ENCODE measurements around the gene LRRC1.

Gene LRRC1

GRCh38 chr6:53937461-53937860, 142.7 kb downstream of the LRRC1 start:
- Histone ChIP-seq H2BK5ac (ENCODE audit: low read depth, low read length, poor library complexity, severe bottlenecking) (no peak overlapping the region), H3K4me1 (ENCODE audit: control insufficient read depth, insufficient read depth, low read depth, low read length) (no peaks in the 10 kb centered on the region), H3K4ac (ENCODE audit: low read depth in 1 of 2, low read length in 2 of 2) (no peak overlapping the region), H2BK15ac (ENCODE audit: low read depth, poor library complexity, severe bottlenecking) (no peak overlapping the region), H2AFZ (ENCODE audit: low read depth, low read length) (no peak overlapping the region), H3K79me1 (replicated peaks; ENCODE audit: low read length, poor library complexity, severe bottlenecking) (no peaks in the 10 kb centered on the region), H3K4me3 (ENCODE audit: insufficient read depth in 1 of 2, low read depth in 1 of 2, low read length in 2 of 2) (no peak overlapping the region), H2BK12ac (ENCODE audit: low read length in 2 of 2) (no peak overlapping the region), H3K9me3 (ENCODE audit: control insufficient read depth, low read length) (no peaks in the 10 kb centered on the region), H3K18ac (ENCODE audit: low read depth in 1 of 2, low read length in 2 of 2) (no peak overlapping the region), H3K27ac (ENCODE audit: low read length, poor library complexity, severe bottlenecking) (no peak overlapping the region), H2AK5ac (ENCODE audit: low read length, severe bottlenecking) (no peak overlapping the region), H4K8ac (ENCODE audit: low read length) (no peak overlapping the region), H3K9ac (ENCODE audit: low read length) (no peak overlapping the region), H3K36me3 (ENCODE audit: control insufficient read depth in 1 of 2, insufficient read depth in 2 of 2, low read depth in 1 of 2, low read length in 2 of 2) (no peaks in the 10 kb centered on the region), H3K4me2 (ENCODE audit: low read length, poor library complexity, severe bottlenecking) (no peak overlapping the region), H3K27me3 (ENCODE audit: control insufficient read depth in 1 of 2, insufficient read depth in 1 of 2, low read length in 2 of 2) (peaks cover 0 to 29% of the 10 kb centered on the region in 2 experiments), H3K23ac (ENCODE audit: low read length in 2 of 2) (no peak overlapping the region), H4K91ac (ENCODE audit: low read length) (no peak overlapping the region), H3K14ac (ENCODE audit: low read length in 2 of 2) (no peak overlapping the region), H2BK120ac (ENCODE audit: low read depth, low read length) (no peak overlapping the region)
- WGBS = 94% methylated on average over 3 of the region's 4 CpGs
- no peak for DNase-seq

- Histone ChIP-seq H3K4ac (ENCODE audit: low read depth in 1 of 2, low read length in 2 of 2) (no peak overlapping the region), H2AFZ (ENCODE audit: low read depth, low read length) (no peak overlapping the region), H3K9me3 (ENCODE audit: control insufficient read depth, low read length) (no peaks in the 10 kb centered on the region), H3K4me3 (ENCODE audit: insufficient read depth in 1 of 2, low read depth in 1 of 2, low read length in 2 of 2) (no peak overlapping the region), H3K27me3 (ENCODE audit: control insufficient read depth in 1 of 2, insufficient read depth in 1 of 2, low read length in 2 of 2) (peaks cover 0 to 42% of the 10 kb centered on the region in 2 experiments), H2AK5ac (ENCODE audit: low read length, severe bottlenecking) (no peak overlapping the region), H3K36me3 (ENCODE audit: control insufficient read depth in 1 of 2, insufficient read depth in 2 of 2, low read depth in 1 of 2, low read length in 2 of 2) (no peaks in the 10 kb centered on the region), H2BK120ac (ENCODE audit: low read depth, low read length) (no peak overlapping the region), H2BK15ac (ENCODE audit: low read depth, poor library complexity, severe bottlenecking) (no peak overlapping the region), H3K79me1 (replicated peaks; ENCODE audit: low read length, poor library complexity, severe bottlenecking) (no peaks in the 10 kb centered on the region), H2BK5ac (ENCODE audit: low read depth, low read length, poor library complexity, severe bottlenecking) (no peak overlapping the region), H2BK12ac (ENCODE audit: low read length in 2 of 2) (no peak overlapping the region), H4K91ac (ENCODE audit: low read length) (no peak overlapping the region), H3K9ac (ENCODE audit: low read length) (no peak overlapping the region), H4K8ac (ENCODE audit: low read length) (no peak overlapping the region), H3K4me1 (ENCODE audit: control insufficient read depth, insufficient read depth, low read depth, low read length) (no peaks in the 10 kb centered on the region), H3K27ac (ENCODE audit: low read length, poor library complexity, severe bottlenecking) (no peak overlapping the region), H3K4me2 (ENCODE audit: low read length, poor library complexity, severe bottlenecking) (no peak overlapping the region), H3K23ac (ENCODE audit: low read length in 2 of 2) (no peak overlapping the region), H3K14ac (ENCODE audit: low read length in 2 of 2) (no peak overlapping the region), H3K18ac (ENCODE audit: low read depth in 1 of 2, low read length in 2 of 2) (no peak overlapping the region)
- DNase-seq = no peak
- no CpG with 5 or more reads among the region's 1 CpG for WGBS
Measured at GRCh38 chr6:53938810-53939209, 144.0 kb downstream of the LRRC1 start.

GRCh38 chr6:53939830-53940229, 145.0 kb downstream of the LRRC1 start:
- no peaks in the 10 kb centered on the region for H3K4me1 ChIP-seq (ENCODE audit: control insufficient read depth, insufficient read depth, low read depth, low read length)
- H3K4ac ChIP-seq (ENCODE audit: low read depth in 1 of 2, low read length in 2 of 2) = no peak overlapping the region
- no peak for DNase-seq
- peaks cover 0 to 49% of the 10 kb centered on the region in 2 experiments for H3K27me3 ChIP-seq (ENCODE audit: control insufficient read depth in 1 of 2, insufficient read depth in 1 of 2, low read length in 2 of 2)
- WGBS = 90% methylated on average over 3 of the region's 3 CpGs
- H2AK5ac ChIP-seq (ENCODE audit: low read length, severe bottlenecking) = no peak overlapping the region
- no peaks in the 10 kb centered on the region for H3K79me1 ChIP-seq (replicated peaks; ENCODE audit: low read length, poor library complexity, severe bottlenecking)
- no peak overlapping the region for H4K91ac ChIP-seq (ENCODE audit: low read length)
- no peak overlapping the region for H2AFZ ChIP-seq (ENCODE audit: low read depth, low read length)
- H3K4me3 ChIP-seq (ENCODE audit: insufficient read depth in 1 of 2, low read depth in 1 of 2, low read length in 2 of 2) = no peak overlapping the region
- H3K9ac ChIP-seq (ENCODE audit: low read length) = no peak overlapping the region
- no peak overlapping the region for H2BK5ac ChIP-seq (ENCODE audit: low read depth, low read length, poor library complexity, severe bottlenecking)
- H4K8ac ChIP-seq (ENCODE audit: low read length) = no peak overlapping the region
- H3K36me3 ChIP-seq (ENCODE audit: control insufficient read depth in 1 of 2, insufficient read depth in 2 of 2, low read depth in 1 of 2, low read length in 2 of 2) = no peaks in the 10 kb centered on the region
- H3K18ac ChIP-seq (ENCODE audit: low read depth in 1 of 2, low read length in 2 of 2) = no peak overlapping the region
- no peak overlapping the region for H3K27ac ChIP-seq (ENCODE audit: low read length, poor library complexity, severe bottlenecking)
- H2BK120ac ChIP-seq (ENCODE audit: low read depth, low read length) = no peak overlapping the region
- H3K23ac ChIP-seq (ENCODE audit: low read length in 2 of 2) = no peak overlapping the region
- H3K4me2 ChIP-seq (ENCODE audit: low read length, poor library complexity, severe bottlenecking) = no peak overlapping the region
- H3K9me3 ChIP-seq (ENCODE audit: control insufficient read depth, low read length) = no peaks in the 10 kb centered on the region
- no peak overlapping the region for H2BK15ac ChIP-seq (ENCODE audit: low read depth, poor library complexity, severe bottlenecking)
- H2BK12ac ChIP-seq (ENCODE audit: low read length in 2 of 2) = no peak overlapping the region
- no peak overlapping the region for H3K14ac ChIP-seq (ENCODE audit: low read length in 2 of 2)

- Histone ChIP-seq H3K14ac (ENCODE audit: low read length in 2 of 2) (no peak overlapping the region), H3K36me3 (ENCODE audit: control insufficient read depth in 1 of 2, insufficient read depth in 2 of 2, low read depth in 1 of 2, low read length in 2 of 2) (no peaks in the 10 kb centered on the region), H3K79me1 (replicated peaks; ENCODE audit: low read length, poor library complexity, severe bottlenecking) (no peaks in the 10 kb centered on the region), H3K4ac (ENCODE audit: low read depth in 1 of 2, low read length in 2 of 2) (no peak overlapping the region), H3K9me3 (ENCODE audit: control insufficient read depth, low read length) (peaks cover 13% of the 10 kb centered on the region), H3K27me3 (ENCODE audit: control insufficient read depth in 1 of 2, insufficient read depth in 1 of 2, low read length in 2 of 2) (peaks cover 0 to 37% of the 10 kb centered on the region in 2 experiments), H3K23ac (ENCODE audit: low read length in 2 of 2) (no peak overlapping the region), H2BK12ac (ENCODE audit: low read length in 2 of 2) (no peak overlapping the region), H2BK120ac (ENCODE audit: low read depth, low read length) (no peak overlapping the region), H3K27ac (ENCODE audit: low read length, poor library complexity, severe bottlenecking) (no peak overlapping the region), H2AFZ (ENCODE audit: low read depth, low read length) (no peak overlapping the region), H3K4me2 (ENCODE audit: low read length, poor library complexity, severe bottlenecking) (no peak overlapping the region), H2AK5ac (ENCODE audit: low read length, severe bottlenecking) (no peak overlapping the region), H3K4me1 (ENCODE audit: control insufficient read depth, insufficient read depth, low read depth, low read length) (no peaks in the 10 kb centered on the region), H2BK5ac (ENCODE audit: low read depth, low read length, poor library complexity, severe bottlenecking) (no peak overlapping the region), H4K91ac (ENCODE audit: low read length) (no peak overlapping the region), H3K4me3 (ENCODE audit: insufficient read depth in 1 of 2, low read depth in 1 of 2, low read length in 2 of 2) (no peak overlapping the region), H2BK15ac (ENCODE audit: low read depth, poor library complexity, severe bottlenecking) (no peak overlapping the region), H3K18ac (ENCODE audit: low read depth in 1 of 2, low read length in 2 of 2) (no peak overlapping the region), H4K8ac (ENCODE audit: low read length) (no peak overlapping the region), H3K9ac (ENCODE audit: low read length) (no peak overlapping the region)
- 71% methylated on average over 2 of the region's 2 CpGs for WGBS
- no peak for DNase-seq
Measured at GRCh38 chr6:53943395-53943794, 148.6 kb downstream of the LRRC1 start.
